ENCODE data around the gene HOOK2. TPM values are rescaled to one million over a fixed set of nuclear protein-coding genes. Genes with fewer than 3 reads are reported as not detected.

Gene HOOK2
- total RNA-seq, 4 donors from 2014 or later: 27.3 to 109 (median 50.2) TPM

DNA sequence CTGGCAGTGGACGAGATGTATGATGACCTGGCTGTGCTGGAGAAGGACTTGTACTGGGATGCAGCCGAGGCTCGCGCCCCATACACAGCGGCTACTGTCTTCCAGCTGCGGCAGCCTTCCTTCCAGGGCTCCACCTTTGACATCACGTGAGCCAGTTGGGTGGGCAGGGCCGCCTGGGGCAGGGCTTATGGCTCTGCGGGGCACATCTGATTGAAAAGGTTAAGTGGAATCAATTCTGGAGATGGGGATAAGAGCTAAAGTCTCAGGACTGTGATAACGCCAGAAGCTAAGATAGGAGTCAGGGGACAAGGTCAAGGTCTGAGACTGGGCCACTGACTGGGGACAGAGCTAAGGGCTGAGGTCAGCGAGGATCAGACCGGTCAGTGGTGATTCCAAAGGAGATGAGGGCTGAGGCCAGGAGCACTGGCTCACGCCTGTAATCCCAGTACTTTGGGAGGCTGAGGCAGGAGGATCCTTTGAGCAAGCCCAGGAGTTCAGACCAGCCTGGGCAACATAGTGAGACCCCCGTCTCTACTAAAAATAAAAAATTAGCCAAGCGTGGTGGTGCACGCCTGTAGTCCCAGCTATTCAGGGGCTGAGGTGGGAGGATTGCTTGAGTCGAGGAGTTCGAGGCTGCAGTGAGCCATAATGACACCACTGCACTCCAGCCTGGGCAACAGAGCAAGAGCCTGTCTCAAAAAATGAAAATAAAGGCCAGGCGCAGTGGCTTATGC is 19.0 kb downstream of the HOOK2 start:
- Histone ChIP-seq H3K36me3 (no peaks in the 10 kb centered on the region), H3K27me3 (peaks cover 0 to 22% of the 10 kb centered on the region in 2 donors), H3K4me1 (peaks cover 0 to 12% (median 9%) of the 10 kb centered on the region in 4 donors), H3K4me3 (no peak overlapping the region), H3K27ac (no peak overlapping the region), H3K9me3 (no peaks in the 10 kb centered on the region)
- DNase-seq (ENCODE audit: low spot score in 2 of 2): no peak
- TF ChIP-seq, protein P1, sequence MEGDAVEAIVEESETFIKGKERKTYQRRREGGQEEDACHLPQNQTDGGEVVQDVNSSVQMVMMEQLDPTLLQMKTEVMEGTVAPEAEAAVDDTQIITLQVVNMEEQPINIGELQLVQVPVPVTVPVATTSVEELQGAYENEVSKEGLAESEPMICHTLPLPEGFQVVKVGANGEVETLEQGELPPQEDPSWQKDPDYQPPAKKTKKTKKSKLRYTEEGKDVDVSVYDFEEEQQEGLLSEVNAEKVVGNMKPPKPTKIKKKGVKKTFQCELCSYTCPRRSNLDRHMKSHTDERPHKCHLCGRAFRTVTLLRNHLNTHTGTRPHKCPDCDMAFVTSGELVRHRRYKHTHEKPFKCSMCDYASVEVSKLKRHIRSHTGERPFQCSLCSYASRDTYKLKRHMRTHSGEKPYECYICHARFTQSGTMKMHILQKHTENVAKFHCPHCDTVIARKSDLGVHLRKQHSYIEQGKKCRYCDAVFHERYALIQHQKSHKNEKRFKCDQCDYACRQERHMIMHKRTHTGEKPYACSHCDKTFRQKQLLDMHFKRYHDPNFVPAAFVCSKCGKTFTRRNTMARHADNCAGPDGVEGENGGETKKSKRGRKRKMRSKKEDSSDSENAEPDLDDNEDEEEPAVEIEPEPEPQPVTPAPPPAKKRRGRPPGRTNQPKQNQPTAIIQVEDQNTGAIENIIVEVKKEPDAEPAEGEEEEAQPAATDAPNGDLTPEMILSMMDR (IDR thresholded peaks at IDR 0.05): no peak
- TF ChIP-seq POLR2A (IDR thresholded peaks at IDR 0.05): no peak
- no peak for TF ChIP-seq EP300 (IDR thresholded peaks at IDR 0.05)
- 89 to 91% methylated on average over 18 to 19 of the region's 19 CpGs for WGBS, 2 donors

DNA sequence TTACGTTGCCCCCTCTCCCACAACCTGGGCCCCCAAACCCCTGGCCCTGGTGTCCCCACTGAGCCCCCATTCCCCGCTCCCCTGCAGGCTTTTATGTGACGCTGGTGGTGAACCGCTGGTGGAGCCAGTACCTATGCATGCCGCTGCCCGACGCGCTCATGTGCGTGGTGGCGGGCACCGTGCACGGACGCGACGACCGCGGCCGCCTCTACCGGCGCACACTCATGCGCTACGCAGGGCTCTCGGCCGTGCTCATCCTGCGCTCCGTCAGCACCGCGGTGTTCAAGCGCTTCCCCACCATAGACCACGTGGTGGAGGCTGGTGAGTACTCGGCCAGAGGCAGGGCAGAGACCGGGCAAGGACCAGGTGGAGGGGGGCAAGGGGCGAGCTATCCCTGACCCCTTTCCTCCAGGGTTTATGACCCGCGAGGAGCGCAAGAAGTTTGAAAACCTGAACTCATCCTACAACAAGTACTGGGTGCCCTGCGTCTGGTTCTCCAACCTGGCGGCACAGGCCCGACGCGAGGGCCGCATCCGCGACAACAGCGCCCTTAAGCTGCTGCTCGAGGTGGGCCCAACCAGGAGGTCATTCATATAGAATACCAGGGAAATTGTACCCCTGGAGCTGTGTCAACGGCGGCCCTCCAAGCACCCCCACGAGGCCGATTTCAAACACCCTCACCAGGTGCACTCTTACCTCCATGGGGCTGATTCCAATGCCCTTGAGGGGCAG is 20.7 kb downstream of the HOOK2 start:
- TF ChIP-seq, protein P1 (IDR thresholded peaks at IDR 0.05): no peak
- TF ChIP-seq POLR2A (IDR thresholded peaks at IDR 0.05): no peak
- no peak for TF ChIP-seq EP300 (IDR thresholded peaks at IDR 0.05)
- Histone ChIP-seq H3K27me3 (peaks cover 0 to 36% of the 10 kb centered on the region in 2 donors), H3K9me3 (no peaks in the 10 kb centered on the region), H3K27ac (no peak overlapping the region), H3K36me3 (no peaks in the 10 kb centered on the region), H3K4me1 (peaks cover 0 to 26% (median 9%) of the 10 kb centered on the region in 4 donors), H3K4me3 (no peak overlapping the region)
- DNase-seq (ENCODE audit: low spot score in 2 of 2): no peak
- WGBS, 2 donors: 77 to 79% methylated on average over 24 to 50 of the region's 50 CpGs

DNA sequence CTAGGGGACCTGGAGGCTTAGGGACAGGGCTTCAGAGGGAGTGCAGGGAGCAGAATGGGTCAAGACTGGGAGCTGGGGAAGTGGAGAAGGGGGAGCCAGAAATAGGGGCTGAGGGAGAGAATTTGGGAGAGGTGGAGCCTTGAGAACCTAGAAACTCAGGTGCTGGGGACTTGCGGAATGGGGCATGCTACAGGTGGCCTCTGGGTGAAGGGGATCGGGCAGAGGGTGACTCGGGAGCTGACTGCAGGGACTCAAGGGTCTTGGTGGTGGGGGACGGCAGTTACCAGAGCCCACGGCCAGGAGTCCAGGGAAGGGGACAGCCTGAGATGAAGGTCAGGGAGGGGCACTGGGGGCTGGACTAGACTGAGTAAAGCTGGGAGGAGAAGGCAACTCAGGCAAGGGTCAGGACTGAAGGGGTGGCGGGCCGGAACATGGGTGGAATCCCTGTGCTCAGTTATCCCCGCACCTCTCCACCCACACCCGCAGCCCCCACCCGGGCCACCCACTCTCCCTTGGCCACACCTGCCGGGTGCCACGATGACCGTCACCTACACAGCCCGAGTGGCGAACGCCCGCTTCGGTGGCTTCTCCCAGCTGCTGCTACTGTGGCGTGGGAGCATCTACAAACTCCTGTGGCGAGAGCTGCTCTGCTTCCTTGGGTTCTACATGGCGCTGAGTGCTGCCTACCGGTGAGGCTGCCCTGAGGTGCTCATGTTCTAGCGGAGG is 23.1 kb downstream of the HOOK2 start:
- Histone ChIP-seq H3K4me1 (peaks cover 0 to 18% (median 1%) of the 10 kb centered on the region in 4 donors), H3K9me3 (peaks cover 0 to 8% (median 0%) of the 10 kb centered on the region in 4 donors), H3K36me3 (peaks cover 0 to 18% (median 0%) of the 10 kb centered on the region in 3 donors), H3K27ac (no peak overlapping the region), H3K4me3 (no peak overlapping the region), H3K27me3 (peaks cover 0 to 36% of the 10 kb centered on the region in 2 donors)
- WGBS, 2 donors: 76 to 79% methylated on average over 22 to 23 of the region's 23 CpGs
- DNase-seq (ENCODE audit: low spot score in 2 of 2): no peak
- TF ChIP-seq EP300 (IDR thresholded peaks at IDR 0.05): no peak
- no peak for TF ChIP-seq POLR2A (IDR thresholded peaks at IDR 0.05)
- TF ChIP-seq, protein P1 (IDR thresholded peaks at IDR 0.05): no peak

DNA sequence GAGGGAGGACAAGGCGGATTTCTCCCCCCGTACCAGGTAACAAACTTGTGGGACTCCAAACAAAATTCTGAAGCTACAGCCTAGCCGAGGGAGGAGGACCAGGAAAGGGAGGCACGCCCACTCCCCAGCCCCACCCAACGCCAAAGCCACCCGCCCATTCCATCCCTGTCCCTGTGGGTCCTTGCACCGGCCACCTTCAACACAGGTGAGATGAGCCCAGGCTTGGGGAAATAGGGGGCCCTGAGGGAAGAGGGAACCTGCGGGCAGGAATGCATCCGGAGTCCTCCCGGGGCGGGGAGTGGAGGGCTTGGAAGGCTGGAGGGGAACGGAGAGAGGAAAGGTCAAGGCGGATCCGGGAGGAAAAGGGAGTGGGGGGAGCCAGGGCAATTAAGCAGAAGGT is 23.7 kb downstream of the HOOK2 start, which contains the start of gene BEST2:
Gene BEST2, plus strand, starts transcription at position 157 of the 400 bp plus-strand sequence. CDS start 802 bp downstream, outside the sequence.
- Histone ChIP-seq H3K9me3 (peaks cover 0 to 8% (median 0%) of the 10 kb centered on the region in 4 donors), H3K27me3 (peaks cover 0 to 36% of the 10 kb centered on the region in 2 donors), H3K4me1 (peaks cover 0 to 15% (median 0%) of the 10 kb centered on the region in 4 donors), H3K36me3 (peaks cover 0 to 23% (median 3%) of the 10 kb centered on the region in 3 donors), H3K4me3 (no peak within 1 kb of the TSS), H3K27ac (no peak within 1 kb of the TSS)
- WGBS, 2 donors: 51 to 53% methylated on average over 14 of the region's 14 CpGs
- no peak for TF ChIP-seq POLR2A (IDR thresholded peaks at IDR 0.05)
- no peak for TF ChIP-seq EP300 (IDR thresholded peaks at IDR 0.05)
- TF ChIP-seq, protein P1 (IDR thresholded peaks at IDR 0.05): no peak
- DNase-seq (ENCODE audit: low spot score in 2 of 2): no peak

All from tibial nerve (tissue), 4 donors.